Upper lobe of right lung (tissue), 1 donor: ENCODE measurements around the gene TYMS. TPM values are rescaled to one million over a fixed set of nuclear protein-coding genes. Genes with fewer than 3 reads are reported as not detected.

ENCODE experiments used
- ATAC-seq: fragments of 200-7000 bp; cut with Tn5 transposase; one replicate; pipeline ENCODE4 v1.9.1; 2020; ENCODE audit warnings: mild to moderate bottlenecking, moderate library complexity
- DNase-seq: peaks from one replicate; pipeline ENCODE4 v3.0.0-alpha.2; 2020
- H3K27ac ChIP-seq: fragments of 200-600 bp; one replicate; pipeline ENCODE4 v1.8.0; 2022
- H3K27me3 ChIP-seq: fragments of 200-600 bp; one replicate; pipeline ENCODE4 v1.8.0; 2022; ENCODE audit warnings: mild to moderate bottlenecking
- H3K36me3 ChIP-seq: fragments of 200-600 bp; one replicate; pipeline ENCODE4 v1.8.0; 2022
- H3K4me1 ChIP-seq: fragments of 200-600 bp; one replicate; pipeline ENCODE4 v1.8.0; 2022
- H3K4me3 ChIP-seq: fragments of 200-600 bp; one replicate; pipeline ENCODE4 v1.8.0; 2022; ENCODE audit warnings: mild to moderate bottlenecking
- H3K9me3 ChIP-seq: fragments of 200-600 bp; one replicate; pipeline ENCODE4 v1.8.0; 2022
- CTCF ChIP-seq: fragments of 200-600 bp; IDR thresholded peaks from one replicate; pipeline ENCODE4 v1.8.0; 2022; ENCODE audit warnings: antibody characterized with exemption
- intact Hi-C: fragments of 100-400 bp; cut with DNase I; formaldehyde crosslinking; loops from one replicate; pipeline ENCODE4 v1.11.0; 2022
- total RNA-seq: library from RNA; stranded (reverse); fragmentation: NEBNext Ultra II Directional; extraction: Animal tissue kit (Norgen Biotek cat#: 25700); gene quantifications from one replicate; pipeline ENCODE4 v1.2.1, GENCODE V29; 2021
- donor health status: DM: no; HTN: yes; CAD: no; lungs with severe emphysema.

The TYMS gene
- total RNA-seq, 1 donor from 2014 or later, result 4.6 TPM

GRCh38 chr18:631560-631959 lies 25.9 kb upstream of the TYMS start:
- ATAC-seq (no peak), DNase-seq (no peak)
- H3K9me3 ChIP-seq, result no peaks in the 10 kb centered on the region
- H3K4me3 ChIP-seq, result no peak overlapping the region
- intact Hi-C loops, result no loop called here
- no peaks in the 10 kb centered on the region for H3K36me3 ChIP-seq
- no peaks in the 10 kb centered on the region for H3K27me3 ChIP-seq
- H3K27ac ChIP-seq, result no peak overlapping the region
- no peaks in the 10 kb centered on the region for H3K4me1 ChIP-seq
- no peak for TF ChIP-seq CTCF

GRCh38 chr18:634551-635045 lies 22.9 kb upstream of the TYMS start:
- intact Hi-C loops, result no loop called here
- Histone ChIP-seq H3K36me3 (no peaks in the 10 kb centered on the region), H3K4me1 (no peaks in the 10 kb centered on the region), H3K27ac (no peak overlapping the region), H3K9me3 (no peaks in the 10 kb centered on the region), H3K27me3 (no peaks in the 10 kb centered on the region), H3K4me3 (no peak overlapping the region)
- DNase-seq (no peak), ATAC-seq (no peak)
- TF ChIP-seq CTCF, result no peak

GRCh38 chr18:635171-635570 lies 22.3 kb upstream of the TYMS start:
- intact Hi-C loops, result no loop called here
- Histone ChIP-seq H3K9me3 (no peaks in the 10 kb centered on the region), H3K27me3 (no peaks in the 10 kb centered on the region), H3K36me3 (no peaks in the 10 kb centered on the region), H3K4me1 (no peaks in the 10 kb centered on the region), H3K4me3 (no peak overlapping the region), H3K27ac (no peak overlapping the region)
- ATAC-seq (no peak), DNase-seq (no peak)
- no peak for TF ChIP-seq CTCF

- no peak for TF ChIP-seq CTCF
- no peak for DNase-seq
- intact Hi-C loops, result no loop called here
- Histone ChIP-seq H3K9me3 (no peaks in the 10 kb centered on the region), H3K27ac (no peak overlapping the region), H3K4me1 (no peaks in the 10 kb centered on the region), H3K36me3 (no peaks in the 10 kb centered on the region), H3K27me3 (no peaks in the 10 kb centered on the region), H3K4me3 (no peak overlapping the region)
- no peak for ATAC-seq
Measured at GRCh38 chr18:641224-641623, 16.2 kb upstream of the TYMS start.

- TF ChIP-seq CTCF, result no peak
- Histone ChIP-seq H3K4me1 (no peaks in the 10 kb centered on the region), H3K27me3 (no peaks in the 10 kb centered on the region), H3K36me3 (no peaks in the 10 kb centered on the region), H3K9me3 (no peaks in the 10 kb centered on the region), H3K27ac (no peak overlapping the region), H3K4me3 (no peak overlapping the region)
- intact Hi-C loops, result no loop called here
- no peak for DNase-seq
- no peak for ATAC-seq
Measured at GRCh38 chr18:644395-645004, 13.0 kb upstream of the TYMS start.

- Histone ChIP-seq H3K27ac (no peak overlapping the region), H3K9me3 (no peaks in the 10 kb centered on the region), H3K4me1 (no peaks in the 10 kb centered on the region), H3K27me3 (no peaks in the 10 kb centered on the region), H3K4me3 (no peak overlapping the region), H3K36me3 (no peaks in the 10 kb centered on the region)
- DNase-seq (no peak), ATAC-seq (no peak)
- TF ChIP-seq CTCF, result no peak
- intact Hi-C loops, result no loop called here
Measured at GRCh38 chr18:647304-647703, 10.1 kb upstream of the TYMS start.
